HTR-8/SVneo (cell line): Measurements from ENCODE around the gene CLCN6.

Experiments
- DNase-seq: peaks from one replicate; pipeline ENCODE4 v3.0.0; 2011; ENCODE audit warnings: low spot score, mixed read lengths; ENCODE audit not compliant: insufficient read length
- FAIRE-seq: peaks from 2 replicates; lab custom pipeline; 2011; peaks lifted over from hg19 to GRCh38; lab: Jason Lieb, UNC

The CLCN6 gene, protein sequence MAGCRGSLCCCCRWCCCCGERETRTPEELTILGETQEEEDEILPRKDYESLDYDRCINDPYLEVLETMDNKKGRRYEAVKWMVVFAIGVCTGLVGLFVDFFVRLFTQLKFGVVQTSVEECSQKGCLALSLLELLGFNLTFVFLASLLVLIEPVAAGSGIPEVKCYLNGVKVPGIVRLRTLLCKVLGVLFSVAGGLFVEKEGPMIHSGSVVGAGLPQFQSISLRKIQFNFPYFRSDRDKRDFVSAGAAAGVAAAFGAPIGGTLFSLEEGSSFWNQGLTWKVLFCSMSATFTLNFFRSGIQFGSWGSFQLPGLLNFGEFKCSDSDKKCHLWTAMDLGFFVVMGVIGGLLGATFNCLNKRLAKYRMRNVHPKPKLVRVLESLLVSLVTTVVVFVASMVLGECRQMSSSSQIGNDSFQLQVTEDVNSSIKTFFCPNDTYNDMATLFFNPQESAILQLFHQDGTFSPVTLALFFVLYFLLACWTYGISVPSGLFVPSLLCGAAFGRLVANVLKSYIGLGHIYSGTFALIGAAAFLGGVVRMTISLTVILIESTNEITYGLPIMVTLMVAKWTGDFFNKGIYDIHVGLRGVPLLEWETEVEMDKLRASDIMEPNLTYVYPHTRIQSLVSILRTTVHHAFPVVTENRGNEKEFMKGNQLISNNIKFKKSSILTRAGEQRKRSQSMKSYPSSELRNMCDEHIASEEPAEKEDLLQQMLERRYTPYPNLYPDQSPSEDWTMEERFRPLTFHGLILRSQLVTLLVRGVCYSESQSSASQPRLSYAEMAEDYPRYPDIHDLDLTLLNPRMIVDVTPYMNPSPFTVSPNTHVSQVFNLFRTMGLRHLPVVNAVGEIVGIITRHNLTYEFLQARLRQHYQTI

DNA sequence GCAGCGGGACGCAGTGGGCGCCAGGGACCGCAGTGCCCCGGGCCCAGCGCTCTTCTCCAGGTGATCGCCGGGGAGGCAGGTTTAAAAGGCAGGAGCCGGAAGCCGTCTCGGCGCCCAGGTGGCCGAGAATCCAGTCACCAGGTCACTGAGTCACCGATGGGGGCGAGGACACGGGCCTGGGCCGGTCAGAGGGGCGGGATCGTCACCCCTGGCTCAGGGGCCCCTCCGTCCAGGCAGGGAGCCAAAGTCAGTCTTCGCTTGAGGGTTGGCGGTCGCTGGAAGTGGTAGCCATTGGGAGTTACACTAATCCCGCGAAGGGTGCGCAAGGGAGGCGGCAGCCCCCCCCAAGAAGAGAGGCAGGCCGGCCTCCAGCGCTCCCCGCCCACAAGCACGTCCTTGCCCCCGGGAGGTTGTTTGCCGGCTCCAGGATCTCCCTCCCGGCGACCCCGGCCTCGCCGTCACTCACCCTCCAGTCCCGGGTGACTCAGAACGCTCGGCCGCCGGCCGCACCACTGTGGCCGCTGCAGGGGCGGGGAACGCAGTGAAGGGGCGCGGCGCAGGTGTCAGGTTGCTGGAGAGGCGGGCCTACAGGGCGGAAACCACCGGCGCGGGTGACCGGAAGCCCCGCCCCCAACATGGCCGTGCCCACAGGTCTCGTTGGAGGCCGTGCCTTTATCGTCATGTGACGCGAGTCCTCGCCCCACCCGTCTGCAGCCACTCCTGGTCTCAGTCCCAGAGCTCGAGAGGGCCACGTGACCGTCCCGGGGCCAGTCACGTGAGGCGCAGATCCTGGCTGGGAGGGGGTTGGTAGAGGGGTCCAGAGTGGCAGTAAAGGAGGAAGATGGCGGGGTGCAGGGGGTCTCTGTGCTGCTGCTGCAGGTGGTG is at the start of gene CLCN6, which contains the start of gene MTHFR:
CLCN6 (plus strand) TSS at position 770 of the 885 bp plus-strand sequence; CDS start at position 842, 72 bp downstream.
MTHFR (minus strand) TSS at position 543 of the 885 bp plus-strand sequence. CDS start 2,848 bp downstream, outside the sequence.
- peak; percentile 99 for DNase-seq
- FAIRE-seq = peak; percentile 92

DNA sequence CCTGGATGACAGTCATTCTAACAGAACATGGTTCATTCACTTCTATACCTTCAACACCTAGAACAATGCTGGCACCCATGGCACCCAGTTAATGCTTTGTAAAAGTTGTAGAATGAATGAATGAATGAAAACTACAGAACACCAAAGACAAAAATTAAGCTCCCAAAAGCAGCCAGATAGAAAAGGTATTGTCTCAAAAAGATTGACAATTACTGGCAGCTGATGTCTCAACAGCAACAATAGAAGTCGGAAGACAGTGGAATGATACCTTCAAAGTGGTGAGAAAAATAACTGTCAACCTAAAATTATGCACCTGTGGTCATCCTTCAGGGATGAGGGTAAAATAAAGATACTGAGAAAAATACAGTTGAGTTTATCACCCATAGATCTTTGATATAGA is 48.9 kb upstream of the CLCN6 start:
- DNase-seq = no peak
- no peak for FAIRE-seq

DNA sequence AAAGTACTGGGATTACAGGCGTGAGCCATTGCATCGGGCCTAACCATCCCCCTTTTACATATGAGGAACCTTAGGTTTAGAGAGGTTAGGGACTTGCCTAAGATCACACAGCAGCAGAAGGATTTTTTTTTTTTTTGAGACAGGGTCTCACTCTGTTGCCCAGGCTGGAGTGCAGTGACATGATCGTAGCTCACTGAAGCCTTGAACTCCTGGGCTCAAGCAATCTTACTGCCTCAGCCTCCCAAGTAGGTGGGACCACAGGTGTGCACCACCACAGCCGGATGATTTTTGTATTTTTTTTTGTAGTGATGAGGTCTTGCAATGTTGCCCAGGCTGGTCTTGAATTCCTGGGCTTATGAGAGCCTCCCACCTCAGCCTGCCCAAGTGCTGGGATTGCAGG is 46.2 kb upstream of the CLCN6 start:
- no peak for FAIRE-seq

DNA sequence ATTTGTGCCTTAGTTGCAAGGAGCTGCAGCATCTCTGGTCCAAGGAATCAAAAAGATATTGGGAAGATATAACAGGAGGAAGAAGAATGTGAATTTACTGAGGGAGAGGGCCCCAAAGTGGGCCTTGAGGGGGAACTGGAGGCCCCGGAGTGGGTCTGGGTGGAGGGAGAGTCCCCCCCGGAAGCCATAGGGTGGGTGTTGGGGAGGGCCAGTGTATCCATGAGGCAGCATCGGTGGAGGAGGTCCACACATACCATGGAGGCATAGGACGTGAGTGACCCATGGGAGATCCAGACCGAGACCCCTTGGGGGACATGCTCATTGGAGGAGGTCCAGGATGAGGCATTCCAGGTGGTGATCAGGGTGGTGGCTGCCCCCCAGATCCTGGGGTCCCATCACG is 44.7 kb upstream of the CLCN6 start:
- FAIRE-seq = no peak
- DNase-seq = no peak

More for the DNA sequence above, 46.2 kb upstream of the CLCN6 start:
- DNase-seq = no peak

DNA sequence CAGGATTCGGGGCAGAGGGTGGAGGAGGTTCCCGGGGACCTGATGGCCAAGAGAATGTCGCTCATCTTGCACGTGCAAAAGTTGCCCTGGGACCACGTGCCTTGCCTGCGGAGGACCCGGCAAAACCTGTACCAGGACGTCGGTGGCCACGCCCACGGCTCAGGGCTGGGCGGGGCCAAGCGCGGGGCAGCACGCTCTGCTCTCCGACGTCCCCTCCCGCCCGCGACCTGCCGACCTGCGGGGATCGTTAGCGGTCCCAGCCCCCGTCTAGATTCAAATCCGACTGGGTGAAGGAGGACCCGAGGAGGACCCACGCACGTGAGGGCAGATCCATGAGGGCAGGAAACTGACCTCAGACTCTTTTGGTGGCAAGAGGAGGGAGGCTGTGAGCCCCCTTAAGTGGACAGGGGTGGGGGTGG is 44.0 kb upstream of the CLCN6 start, which contains the start of gene C1orf167:
C1orf167 (plus strand) TSS at position 206 of the 419 bp plus-strand sequence. CDS start 2,208 bp downstream, outside the sequence.
- DNase-seq (no peak), FAIRE-seq (no peak)

DNA sequence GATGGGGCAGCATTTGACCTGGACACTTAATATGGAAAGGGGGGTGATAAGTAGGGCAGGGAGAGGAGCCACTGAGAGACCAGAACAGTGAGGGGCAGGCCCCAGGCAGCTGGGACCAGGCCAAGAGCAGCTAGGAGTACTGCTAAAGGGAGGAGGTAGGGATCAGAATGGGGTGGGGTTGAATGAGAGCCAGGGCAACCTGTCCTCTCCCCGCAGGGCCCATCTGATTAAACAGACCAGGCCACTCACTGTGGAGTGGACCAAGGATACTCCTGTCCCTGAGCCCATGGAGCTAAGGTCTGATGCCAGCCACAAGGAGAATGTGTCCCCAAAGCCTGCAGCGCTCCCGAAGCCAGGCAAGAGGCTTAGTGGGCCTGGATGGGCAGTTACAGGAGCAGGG is 41.9 kb upstream of the CLCN6 start:
- FAIRE-seq (no peak), DNase-seq (no peak)

DNA sequence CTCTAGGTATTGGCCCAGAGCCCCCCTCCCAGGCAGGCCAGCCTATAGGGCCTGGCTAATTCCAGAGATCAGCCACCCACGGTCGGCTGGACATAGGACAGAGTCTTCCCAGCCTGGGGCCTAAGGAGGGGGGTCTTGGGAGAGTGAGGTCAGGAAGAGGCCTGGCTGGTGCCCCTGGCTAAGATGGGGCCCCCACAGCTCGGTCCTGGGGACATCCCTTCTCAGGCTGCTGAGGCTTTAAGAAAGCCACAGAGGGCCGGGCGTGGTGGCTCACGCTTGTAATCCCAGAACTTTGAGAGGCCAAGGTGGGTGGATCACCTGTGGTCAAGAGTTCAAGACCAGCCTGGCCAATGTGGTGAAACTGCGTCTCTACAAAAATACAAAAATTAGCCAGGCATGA is 41.5 kb upstream of the CLCN6 start:
- DNase-seq (no peak), FAIRE-seq (no peak)

DNA sequence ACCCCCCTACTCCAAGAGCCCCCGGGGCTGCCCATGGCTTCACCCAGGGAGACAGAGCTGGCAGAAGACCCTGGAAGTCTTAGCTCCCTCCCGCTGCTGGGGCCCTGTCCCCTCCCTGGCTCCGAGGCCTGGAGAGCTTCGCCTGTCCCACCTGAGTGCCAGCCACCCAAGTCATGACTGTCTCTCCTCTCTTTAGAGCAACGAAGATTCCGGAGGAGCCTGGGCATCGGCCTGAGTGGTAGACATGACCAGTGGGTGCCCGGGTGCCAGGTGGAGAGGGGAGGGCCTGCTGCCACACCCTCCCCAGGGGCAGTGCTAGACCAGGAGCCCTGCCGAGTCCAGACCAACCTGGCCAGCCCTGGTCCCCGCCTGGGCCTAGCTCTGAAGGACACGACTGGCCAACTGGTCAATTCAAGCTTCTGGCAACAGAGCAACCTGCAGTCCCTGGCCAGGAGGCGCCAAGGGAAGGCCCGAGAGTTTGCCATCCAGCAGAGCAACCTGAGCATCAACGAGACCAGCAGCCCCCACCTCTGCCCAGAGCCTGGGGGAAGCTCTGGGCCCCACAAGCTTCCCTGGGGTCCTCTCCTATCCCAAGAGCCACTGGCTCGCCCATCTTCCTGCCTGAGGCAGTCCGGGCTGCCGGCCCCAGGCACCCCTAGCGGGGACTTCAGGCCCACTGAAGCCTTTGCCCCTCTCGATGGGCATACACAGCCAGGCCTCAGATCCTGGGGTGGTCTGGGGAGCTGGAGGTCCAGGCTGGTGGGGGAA is 40.1 kb upstream of the CLCN6 start:
- DNase-seq (no peak), FAIRE-seq (no peak)

DNA sequence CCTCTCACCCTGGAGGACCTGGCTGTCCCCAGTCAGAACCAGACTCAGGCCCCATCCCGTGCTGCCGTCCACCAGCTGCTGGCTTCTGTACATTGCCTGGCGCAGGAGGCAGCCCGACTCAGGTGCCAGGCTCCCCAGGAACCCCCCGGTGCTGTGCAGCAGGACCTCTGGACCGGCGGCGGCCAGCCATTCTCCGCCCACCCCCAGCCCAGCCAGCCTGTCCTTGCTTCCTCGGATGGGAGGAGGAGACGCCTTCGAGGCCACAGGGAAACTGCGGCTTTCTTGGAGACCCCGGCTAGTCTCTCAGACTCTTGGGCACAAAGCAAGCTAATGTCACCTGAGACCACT is 39.6 kb upstream of the CLCN6 start:
- no peak for DNase-seq
- no peak for FAIRE-seq

DNA sequence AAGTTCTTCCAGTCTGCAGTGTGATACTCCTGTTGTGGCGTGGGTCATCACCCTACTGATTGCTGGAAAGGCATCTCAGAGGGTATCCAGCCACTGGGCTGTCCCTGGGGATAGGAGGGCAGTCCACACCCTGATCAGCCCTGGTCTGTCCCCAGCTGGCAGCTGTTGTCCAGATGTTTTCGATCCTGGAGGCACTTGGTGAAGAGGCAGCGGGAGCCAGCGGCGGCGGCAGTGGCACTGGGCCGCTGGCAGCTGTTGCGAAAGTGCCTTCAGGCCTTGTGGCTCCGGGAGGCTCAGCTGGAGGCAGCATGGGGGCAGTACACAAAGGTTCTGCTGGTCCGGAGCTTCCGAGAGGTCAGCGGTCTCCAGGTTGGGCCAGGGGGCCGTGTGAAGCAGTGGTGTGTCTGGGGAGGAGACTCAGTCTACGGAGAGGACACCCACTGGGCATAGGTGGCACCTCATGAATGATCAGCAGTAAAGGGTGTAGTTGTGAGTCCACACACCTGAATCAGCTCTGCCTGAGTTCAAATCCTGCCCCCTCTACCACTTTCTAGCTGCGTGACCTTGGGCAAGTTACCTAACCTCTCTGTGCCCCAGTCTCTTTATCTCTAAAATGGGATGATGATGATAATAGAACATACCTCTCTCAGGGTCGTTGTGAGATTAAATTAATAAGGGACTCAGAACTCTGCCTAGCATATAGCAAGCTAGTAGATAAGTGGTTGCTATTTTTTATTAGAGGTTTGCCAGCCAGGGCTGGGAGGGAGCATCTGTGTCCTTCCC is 37.9 kb upstream of the CLCN6 start:
- no peak for FAIRE-seq
- no peak for DNase-seq

DNA sequence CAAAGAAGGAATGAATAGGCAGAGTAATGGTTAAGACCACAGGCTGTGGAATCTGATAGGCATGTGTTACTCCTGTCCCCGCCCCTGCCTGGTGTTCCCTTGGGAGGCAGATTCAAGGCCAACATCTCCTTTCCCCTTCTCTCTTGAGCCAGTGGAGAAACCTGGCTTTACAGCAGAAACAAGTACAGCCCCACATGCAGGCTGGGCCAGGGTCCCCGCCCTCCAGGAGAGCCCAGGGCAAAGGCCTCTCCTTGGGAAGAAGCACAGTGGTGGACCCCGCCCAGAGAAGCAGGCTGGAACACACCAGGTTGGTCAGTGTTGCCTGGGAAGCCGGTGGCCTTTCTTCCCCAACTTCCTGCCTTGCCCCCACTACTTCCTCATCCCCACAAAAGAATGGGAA is 37.2 kb upstream of the CLCN6 start:
- no peak for FAIRE-seq
- DNase-seq = no peak

DNA sequence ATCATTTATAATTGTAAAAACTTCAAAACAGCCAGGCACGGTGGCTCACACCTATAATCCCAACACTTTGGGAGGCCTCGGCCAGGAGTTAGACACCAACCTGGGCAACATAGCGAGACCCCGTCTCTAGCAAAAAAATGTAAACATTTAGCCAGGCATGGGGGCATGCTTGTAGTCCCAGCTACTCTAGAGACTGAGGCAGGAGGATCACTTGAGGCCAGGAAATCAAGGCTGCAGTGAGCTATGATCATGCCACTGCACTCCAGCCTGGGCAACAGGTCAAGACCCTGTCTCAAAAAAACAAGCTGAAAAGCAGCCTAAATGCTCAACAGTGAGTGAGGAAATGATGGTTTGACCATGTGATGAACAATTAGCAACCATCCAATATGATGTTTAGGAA is 36.7 kb upstream of the CLCN6 start:
- DNase-seq (no peak), FAIRE-seq (no peak)

DNA sequence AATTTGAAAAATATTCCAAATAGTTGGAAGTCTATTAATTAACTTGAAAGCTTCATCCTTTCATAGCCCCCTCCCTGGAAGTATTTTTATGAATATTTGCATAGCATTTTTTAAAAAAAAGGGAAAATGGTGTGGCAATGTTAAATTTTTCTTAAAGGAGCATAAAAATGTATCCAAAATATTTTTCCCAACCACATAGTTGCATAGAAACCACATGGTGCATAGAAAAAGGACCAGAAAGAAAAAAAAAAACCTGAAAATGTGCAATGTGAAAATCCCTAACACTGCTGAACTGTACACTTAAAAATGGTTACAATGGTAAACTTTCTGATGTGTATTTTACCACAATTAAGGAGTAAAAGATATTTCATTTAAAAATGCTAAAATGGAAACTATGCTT is 36.0 kb upstream of the CLCN6 start:
- FAIRE-seq (no peak), DNase-seq (no peak)

DNA sequence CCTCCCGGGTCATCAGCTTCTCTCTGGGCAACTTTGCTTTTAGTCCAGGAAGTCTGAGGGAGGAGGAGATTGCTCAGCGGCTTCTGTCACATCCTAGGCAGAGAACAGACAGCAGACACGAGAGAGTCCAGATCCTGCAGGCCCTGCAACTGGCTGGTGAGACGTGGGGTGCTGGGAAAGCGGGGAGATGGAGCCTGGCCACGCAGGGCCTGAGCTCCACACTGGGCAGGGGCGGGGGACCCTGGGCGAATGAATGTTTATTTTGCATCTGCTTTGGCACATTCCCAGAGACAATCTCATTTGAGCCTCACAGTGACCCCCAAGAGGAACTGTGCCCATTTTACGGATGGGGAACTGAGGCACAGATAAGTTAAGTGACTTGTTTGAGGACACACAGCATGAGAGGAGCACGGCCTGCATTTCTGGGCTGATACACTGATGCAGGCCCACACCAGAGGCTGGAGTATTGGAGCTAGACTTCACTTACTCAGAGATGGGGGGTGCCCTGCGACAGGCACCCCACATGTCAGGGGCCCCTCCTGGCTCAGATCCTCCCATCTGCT is 34.4 kb upstream of the CLCN6 start:
- DNase-seq (no peak), FAIRE-seq (no peak)

DNA sequence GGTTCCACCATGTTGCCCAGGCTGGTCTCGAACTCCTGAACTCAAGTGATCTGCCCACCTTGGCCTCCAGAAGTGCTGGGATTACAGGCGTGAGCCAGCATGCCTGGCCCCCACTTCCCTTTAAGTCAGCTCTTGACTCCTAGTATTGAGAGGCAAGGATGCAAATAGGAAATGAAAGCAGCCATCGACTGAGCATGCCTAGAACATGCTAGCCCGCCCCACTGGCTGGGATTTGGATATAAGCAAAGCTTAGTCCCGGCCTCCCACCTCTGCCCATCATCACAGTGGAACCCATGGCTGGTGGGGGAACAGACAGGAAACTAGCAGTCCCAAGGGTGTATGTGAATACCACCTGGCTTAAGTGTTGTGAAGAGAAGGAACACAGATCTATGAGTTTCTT is 33.5 kb upstream of the CLCN6 start:
- FAIRE-seq (no peak), DNase-seq (no peak)

DNA sequence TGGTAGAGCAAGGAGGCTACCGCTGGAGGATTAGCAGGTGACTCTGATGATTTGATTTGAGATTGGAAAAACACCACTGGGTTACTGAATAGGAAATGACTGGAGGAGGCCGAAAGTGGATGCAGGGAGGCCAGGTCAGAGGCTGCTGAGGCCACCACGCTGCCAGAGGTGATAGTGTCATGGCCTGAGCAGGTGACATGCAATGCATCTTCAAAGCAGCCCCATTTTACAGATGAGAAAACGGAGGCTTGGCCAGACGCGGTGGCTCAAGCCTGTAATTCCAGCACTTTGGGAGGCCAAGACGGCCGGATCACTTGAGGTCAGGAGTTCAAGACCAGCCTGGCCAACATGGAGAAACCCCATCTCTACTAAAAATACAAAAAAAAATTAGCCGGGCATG is 31.2 kb upstream of the CLCN6 start:
- FAIRE-seq (no peak), DNase-seq (no peak)

DNA sequence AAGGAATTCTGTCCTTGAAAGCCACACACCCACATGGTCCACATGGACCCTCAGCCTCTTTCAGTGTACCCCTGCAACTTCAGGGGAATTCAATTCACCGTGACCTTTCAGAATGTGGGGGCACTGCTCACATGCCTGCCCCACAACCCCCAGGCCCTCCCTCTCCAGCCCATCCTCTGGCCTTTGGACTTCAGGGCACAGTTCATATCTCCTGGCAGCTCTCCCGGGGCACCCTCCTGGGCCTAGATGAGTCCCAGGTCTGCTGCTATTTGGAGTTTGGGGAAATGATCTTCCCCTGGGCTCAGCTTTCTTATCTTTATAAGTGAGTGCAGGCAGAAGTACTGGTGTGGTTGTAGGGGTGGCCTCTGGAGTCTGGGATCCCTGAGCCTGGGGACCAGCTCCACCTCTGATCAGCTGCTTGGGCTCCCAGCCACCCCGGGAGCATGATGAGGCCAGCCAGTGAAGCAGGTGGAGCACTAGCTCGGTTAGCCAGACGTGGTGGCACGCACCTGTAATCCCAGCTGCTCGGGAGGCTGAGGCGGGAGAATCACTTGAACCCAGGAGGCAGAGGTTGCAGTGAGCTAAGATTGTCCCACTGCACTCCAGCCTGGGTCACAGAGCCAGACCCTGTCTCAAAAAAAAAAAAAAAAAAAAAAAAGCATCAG is 28.2 kb upstream of the CLCN6 start:
- FAIRE-seq (no peak), DNase-seq (no peak)

DNA sequence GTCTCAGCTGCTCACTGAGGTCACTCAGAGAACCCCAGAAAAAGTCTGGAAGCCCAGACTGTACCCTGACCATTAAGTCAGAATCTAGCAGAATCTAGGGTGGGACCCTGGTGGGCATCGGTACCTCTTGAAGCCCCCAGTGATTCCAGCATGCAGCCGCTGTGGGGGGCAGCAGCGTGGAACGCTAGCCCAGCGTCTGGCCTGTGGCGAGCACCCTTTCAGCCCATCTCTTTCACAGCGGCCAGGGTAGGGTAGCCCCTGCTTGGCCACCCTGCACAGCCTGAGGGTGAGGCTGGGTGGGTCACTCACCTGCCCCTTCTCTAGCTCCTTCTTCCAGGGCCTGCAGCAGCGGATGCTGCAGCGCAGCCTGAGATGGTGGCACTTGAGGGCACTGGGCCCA is 27.7 kb upstream of the CLCN6 start:
- no peak for FAIRE-seq
- no peak for DNase-seq
